ENCODE measurements around the gene PP2D1. TPM values are rescaled to one million over a fixed set of nuclear protein-coding genes. Genes with fewer than 3 reads are reported as not detected.

Gene PP2D1
- polyA plus RNA-seq, 1 of the 3 experiments (the other 2 are of a cell fraction), result not detected

DNA sequence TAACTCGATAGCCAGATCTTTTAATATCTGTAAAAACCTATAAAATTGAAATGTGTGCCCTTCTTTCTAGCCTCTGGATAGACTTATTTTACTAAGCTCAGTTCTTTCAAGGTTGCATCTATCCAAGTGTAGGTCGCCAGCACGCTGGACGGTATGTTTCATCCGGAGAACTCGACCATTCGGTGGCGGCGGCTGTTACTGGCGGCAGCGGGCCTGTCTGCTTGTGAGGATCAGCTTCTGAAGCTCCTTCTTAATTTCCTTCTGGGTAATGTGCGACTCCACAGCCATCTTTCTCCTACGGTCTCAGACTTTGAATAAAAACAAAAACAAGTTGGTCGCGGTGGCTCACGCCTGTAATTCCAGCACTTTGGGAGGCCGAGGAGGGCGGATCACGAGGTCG lies 4.1 kb downstream of the PP2D1 start (continued):
- no peak for TF ChIP-seq ZBTB33 (IDR thresholded peaks at IDR 0.05; ENCODE audit: borderline replicate concordance, low read depth)
- TF ChIP-seq GATA2 (CRISPR knock-in tag; IDR thresholded peaks at IDR 0.05), result no peak

DNA sequence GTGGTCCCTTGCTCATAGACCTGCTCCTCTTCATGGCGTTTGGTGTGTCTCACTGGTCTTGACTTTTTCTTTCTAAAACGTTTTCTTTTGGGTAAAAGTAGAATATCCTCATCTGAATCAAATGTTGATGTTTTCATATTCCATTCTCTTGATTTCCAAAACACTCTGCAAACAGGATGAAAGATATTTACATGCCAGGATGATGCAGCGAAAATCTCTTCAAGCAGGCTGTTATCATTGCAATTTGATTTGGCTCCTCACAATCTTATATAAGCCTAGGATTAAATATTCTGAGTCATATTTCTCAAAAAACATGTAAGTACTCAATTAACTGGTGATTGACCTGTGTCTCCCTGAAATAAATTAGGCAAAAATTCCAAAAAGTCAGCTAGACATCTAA lies 10.1 kb downstream of the PP2D1 start:
- no peaks in the 10 kb centered on the region for H3F3A ChIP-seq (replicated peaks; ENCODE audit: insufficient read depth)
- ChIA-PET POLR2A (no interaction called here), CTCF (interaction anchor here (1.2 kb wide), 1 partner anchor 13 kb away, joined by 4 read pairs; no protein-coding TSS in a partner anchor)
- H3K9ac ChIP-seq, result no peak overlapping the region
- H3K9me3 ChIP-seq, result no peaks in the 10 kb centered on the region
- H4K20me1 ChIP-seq (ENCODE audit: insufficient read depth), result no peaks in the 10 kb centered on the region
- H2AFZ ChIP-seq (ENCODE audit: low read depth), result no peak overlapping the region
- no peaks in the 10 kb centered on the region for H3K9me2 ChIP-seq
- no peak overlapping the region for H3K27ac ChIP-seq (ENCODE audit: low read depth in 2 of 2, low read length in 1 of 2)
- H3K79me2 ChIP-seq (ENCODE audit: insufficient read depth), result no peaks in the 10 kb centered on the region
- no peaks in the 10 kb centered on the region for H3K4me1 ChIP-seq (ENCODE audit: control insufficient read depth in 1 of 2, insufficient read depth in 2 of 2, low read depth in 1 of 2, low read length in 1 of 2)
- TF ChIP-seq RAD21 (IDR thresholded peaks at IDR 0.05; ENCODE audit: low read length) (no peak), EP300 (IDR thresholded peaks at IDR 0.05; ENCODE audit: borderline replicate concordance in 1 of 2, low read depth in 1 of 2, low read length in 1 of 2) (no peak), MEF2A (IDR thresholded peaks at IDR 0.05; ENCODE audit: borderline replicate concordance, low read depth) (no peak), RFX5 (IDR thresholded peaks at IDR 0.05; ENCODE audit: low read length) (no peak), USF2 (IDR thresholded peaks at IDR 0.05; ENCODE audit: borderline replicate concordance, low read depth, low read length) (no peak), TEAD4 (IDR thresholded peaks at IDR 0.05; ENCODE audit: borderline replicate concordance, insufficient read depth) (no peak), GATA2 (CRISPR knock-in tag; IDR thresholded peaks at IDR 0.05) (no peak), JUND (IDR thresholded peaks at IDR 0.05) (no peak), NRF1 (IDR thresholded peaks at IDR 0.05; ENCODE audit: low read depth, low read length) (no peak), GABPA (IDR thresholded peaks at IDR 0.05; ENCODE audit: low read depth) (no peak), FOSL2 (IDR thresholded peaks at IDR 0.05; ENCODE audit: borderline replicate concordance, low read depth) (no peak), MXI1 (IDR thresholded peaks at IDR 0.05; ENCODE audit: low read depth, low read length) (no peak), TAF1 (IDR thresholded peaks at IDR 0.05; ENCODE audit: borderline replicate concordance, low read depth, low read length) (no peak), CTCF (IDR thresholded peaks at IDR 0.05) (no peak), ZBTB33 (IDR thresholded peaks at IDR 0.05; ENCODE audit: borderline replicate concordance, low read depth) (no peak)
- TF ChIP-seq, protein P1, sequence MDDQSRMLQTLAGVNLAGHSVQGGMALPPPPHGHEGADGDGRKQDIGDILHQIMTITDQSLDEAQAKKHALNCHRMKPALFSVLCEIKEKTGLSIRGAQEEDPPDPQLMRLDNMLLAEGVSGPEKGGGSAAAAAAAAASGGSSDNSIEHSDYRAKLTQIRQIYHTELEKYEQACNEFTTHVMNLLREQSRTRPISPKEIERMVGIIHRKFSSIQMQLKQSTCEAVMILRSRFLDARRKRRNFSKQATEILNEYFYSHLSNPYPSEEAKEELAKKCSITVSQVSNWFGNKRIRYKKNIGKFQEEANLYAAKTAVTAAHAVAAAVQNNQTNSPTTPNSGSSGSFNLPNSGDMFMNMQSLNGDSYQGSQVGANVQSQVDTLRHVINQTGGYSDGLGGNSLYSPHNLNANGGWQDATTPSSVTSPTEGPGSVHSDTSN (IDR thresholded peaks at IDR 0.05), result no peak
- TF ChIP-seq, protein P2, sequence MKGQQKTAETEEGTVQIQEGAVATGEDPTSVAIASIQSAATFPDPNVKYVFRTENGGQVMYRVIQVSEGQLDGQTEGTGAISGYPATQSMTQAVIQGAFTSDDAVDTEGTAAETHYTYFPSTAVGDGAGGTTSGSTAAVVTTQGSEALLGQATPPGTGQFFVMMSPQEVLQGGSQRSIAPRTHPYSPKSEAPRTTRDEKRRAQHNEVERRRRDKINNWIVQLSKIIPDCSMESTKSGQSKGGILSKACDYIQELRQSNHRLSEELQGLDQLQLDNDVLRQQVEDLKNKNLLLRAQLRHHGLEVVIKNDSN (IDR thresholded peaks at IDR 0.05; ENCODE audit: borderline replicate concordance, low read depth), result no peak
- WGBS (ENCODE audit: low lambda C conversion rate), result 69% methylated on average over 3 of the region's 3 CpGs
- no peak overlapping the region for H3K4me3 ChIP-seq (ENCODE audit: low read depth in 2 of 2, low read length in 1 of 2)
- DNase-seq, result no peak
- H3K4me2 ChIP-seq, result no peak overlapping the region
- no peaks in the 10 kb centered on the region for H3K36me3 ChIP-seq (replicated peaks in 1 of 2; ENCODE audit: control insufficient read depth in 1 of 2, insufficient read depth in 2 of 2, low read length in 1 of 2)
- H3K27me3 ChIP-seq (ENCODE audit: insufficient read depth), result no peaks in the 10 kb centered on the region
